Endothelial cell of umbilical vein (primary cell): ENCODE measurements around the gene ST3GAL4. TPM values are rescaled to one million over a fixed set of nuclear protein-coding genes. Genes with fewer than 3 reads are reported as not detected.
A peak's percentile ranks its signal among the peaks of the same experiment; 100 is the strongest.

Experiments
- BruUV-seq: library from RNA; stranded (reverse); fragments of 400-500 nt; replicated peaks from 2 replicates; lab custom pipeline; 2021; lab: Mats Ljungman, UMichigan
- CTCF ChIA-PET: fragments of 300-600, 350-600 bp; sonication (Branson Sonifier 250); formaldehyde crosslinking; loops from one replicate; lab custom pipeline; 2021; ENCODE audit warnings: antibody characterized with exemption, inconsistent platforms; lab: Charles Lee
- POLR2A ChIA-PET: fragments of 300-600, 350-600 bp; sonication (Branson Sonifier 250); formaldehyde crosslinking; loops from one replicate; lab custom pipeline; 2021; ENCODE audit warnings: antibody characterized with exemption, inconsistent platforms; lab: Charles Lee
- DNase-seq: peaks from one replicate; pipeline ENCODE4 v3.0.0-alpha.2; 2011; ENCODE audit warnings: low read depth, low spot score
- FAIRE-seq: peaks from 2 replicates; lab custom pipeline; 2011; peaks lifted over from hg19 to GRCh38; lab: Jason Lieb, UNC
- H2AFZ ChIP-seq: 2 replicates; pipeline ENCODE4 v1.6.0; 2012; ENCODE audit warnings: low read depth, low read length, control low read depth, inconsistent platforms
- H3K27ac ChIP-seq: 2 replicates; pipeline ENCODE4 v1.5.1; 2011; ENCODE audit warnings: low read depth, mild to moderate bottlenecking, control low read depth, low read length, moderate library complexity; ENCODE audit not compliant: insufficient read depth
- H3K27me3 ChIP-seq, 2 experiments: 2 replicates each; pipeline versions ENCODE4 v1.6.0 to v1.6.1; 2011; ENCODE audit warnings: low read length in 2 of 2, mixed read lengths in 1 of 2; ENCODE audit not compliant: control insufficient read depth in 2 of 2, insufficient read depth in 2 of 2
- H3K36me3 ChIP-seq, 2 experiments: 2 replicates in 1 of 2; 3 replicates in 1 of 2; pipeline ENCODE4 v1.5.1; 2011; ENCODE audit warnings: low read length in 2 of 2, mild to moderate bottlenecking in 1 of 2, moderate library complexity in 1 of 2; ENCODE audit not compliant: control insufficient read depth in 2 of 2, insufficient read depth in 2 of 2; ENCODE audit errors: extremely low read depth in 1 of 2
- H3K4me1 ChIP-seq: 3 replicates; pipeline ENCODE4 v1.5.1; 2011; ENCODE audit warnings: mild to moderate bottlenecking, low read length; ENCODE audit not compliant: control insufficient read depth, insufficient read depth; ENCODE audit errors: extremely low read depth
- H3K4me2 ChIP-seq: 2 replicates; pipeline ENCODE4 v1.6.1; 2011; ENCODE audit warnings: low read length, control low read depth, mixed read lengths; ENCODE audit not compliant: insufficient read depth
- H3K4me3 ChIP-seq, 3 experiments: fragments of 200-600 bp in 1 of 3; sonication (generic), shearing (Covaris generic) in 1 of 3; replicated peaks in 1 of 3; 2 replicates each; pipeline ENCODE4 v1.5.1; 2011 to 2016; ENCODE audit warnings: control low read depth in 3 of 3, low read length in 3 of 3, mild to moderate bottlenecking in 2 of 3, inconsistent platforms in 1 of 3, low read depth in 1 of 3, moderate library complexity in 1 of 3; ENCODE audit not compliant: insufficient read depth in 1 of 3
- H3K79me2 ChIP-seq: 2 replicates; pipeline ENCODE4 v1.6.0; 2012; ENCODE audit warnings: low read length, inconsistent platforms; ENCODE audit not compliant: control insufficient read depth, insufficient read depth
- H3K9ac ChIP-seq: replicated peaks from 2 replicates; pipeline ENCODE3; 2011; ENCODE audit warnings: low read length, control low read depth; ENCODE audit not compliant: insufficient read depth; ENCODE audit errors: extremely low read depth
- H3K9me1 ChIP-seq: replicated peaks from 3 replicates; pipeline ENCODE4 v1.6.0; 2011; ENCODE audit warnings: mild to moderate bottlenecking, low read length; ENCODE audit not compliant: control insufficient read depth, insufficient read depth; ENCODE audit errors: extremely low read depth
- H3K9me3 ChIP-seq: replicated peaks from 2 replicates; pipeline ENCODE4 v1.5.1; 2012; ENCODE audit warnings: low read length, inconsistent platforms; ENCODE audit not compliant: control insufficient read depth, insufficient read depth
- H4K20me1 ChIP-seq: replicated peaks from 2 replicates; pipeline ENCODE3; 2011; ENCODE audit warnings: mild to moderate bottlenecking, low read length; ENCODE audit not compliant: control insufficient read depth, insufficient read depth; ENCODE audit errors: extremely low read depth
- CTCF ChIP-seq, 2 donors: IDR thresholded peaks; 1 replicate in 1 of 2; 2 replicates in 1 of 2; pipeline ENCODE4 v1.5.1; 2011; ENCODE audit warnings: low read length in 2 of 2, mild to moderate bottlenecking in 2 of 2, moderate library complexity in 2 of 2, control low read depth in 1 of 2, inconsistent platforms in 1 of 2, low read depth in 1 of 2; ENCODE audit not compliant: insufficient read depth in 1 of 2; ENCODE audit errors: extremely low read depth in 1 of 2
- EZH2 ChIP-seq: IDR thresholded peaks from 2 replicates; pipeline ENCODE4 v1.6.1; 2012; ENCODE audit warnings: borderline replicate concordance, low read depth, mild to moderate bottlenecking, moderate library complexity, low read length, inconsistent platforms; ENCODE audit not compliant: severe bottlenecking
- FOS ChIP-seq: IDR thresholded peaks from 2 replicates; pipeline ENCODE4 v1.6.1; 2011; ENCODE audit warnings: mild to moderate bottlenecking, low read length, moderate library complexity, borderline replicate concordance; ENCODE audit not compliant: insufficient read depth
- GATA2 ChIP-seq: IDR thresholded peaks from 2 replicates; pipeline ENCODE4 v1.7.0; 2011; ENCODE audit warnings: low read depth, mild to moderate bottlenecking, moderate library complexity, mixed read lengths, low read length; ENCODE audit not compliant: insufficient read length, insufficient read depth
- JUN ChIP-seq: IDR thresholded peaks from 2 replicates; pipeline ENCODE4 v1.6.1; 2011; ENCODE audit warnings: borderline replicate concordance, low read depth; ENCODE audit not compliant: insufficient read length, insufficient read depth
- MYC ChIP-seq: IDR thresholded peaks from one replicate; pipeline ENCODE4 v1.6.1; 2011; ENCODE audit warnings: mild to moderate bottlenecking, low read depth, low read length
- POLR2A ChIP-seq: IDR thresholded peaks from 2 replicates; pipeline ENCODE4 v1.6.1; 2012; ENCODE audit warnings: low read depth, mild to moderate bottlenecking, control low read depth, low read length
- POLR2AphosphoS5 ChIP-seq: IDR thresholded peaks from 2 replicates; pipeline ENCODE4 v1.6.1; 2012; ENCODE audit warnings: low read depth, mild to moderate bottlenecking, control low read depth, low read length, moderate library complexity; ENCODE audit not compliant: insufficient read depth
- dilution Hi-C: fragments of 300-500 bp; cut with MboI; formaldehyde crosslinking; loops from one replicate; pipeline ENCODE4 v1.15.0; 2019; ENCODE audit warnings: low sequenced_read_pairs; ENCODE audit not compliant: extremely low pct_ligation_motif_present
- intact Hi-C: fragments of 100-400 bp; cut with micrococcal nuclease; formaldehyde crosslinking; loops from one replicate; pipeline ENCODE4 v1.10.0; 2022
- polyA plus RNA-seq, 4 experiments: library from polyadenylated mRNA; depleted of rRNA in 3 of 4; stranded (reverse) in 3 of 4; unstranded in 1 of 4; fragments of >200 nt; gene quantifications; 2 replicates each; pipeline versions ENCODE4 v1.2.1 to v1.2.3, GENCODE V29; 2011 to 2012; ENCODE audit warnings: missing spikeins in 1 of 4
- total RNA-seq: library from RNA; stranded (reverse); gene quantifications from 2 replicates; pipeline ENCODE4 v1.2.3, GENCODE V29; 2021
- TF ChIP-seq, protein P1 (sequence below): IDR thresholded peaks from 2 replicates; pipeline ENCODE4 v1.6.1; 2011; ENCODE audit not compliant: insufficient read depth, insufficient read length

ST3GAL4 gene
- total and polyA plus RNA-seq, 2 donors (not counting 3 experiments of a cell fraction or from before 2014, with no cell fraction given): 17.7 to 19.4 TPM

GRCh38 chr11:126347751-126348668 is 7.5 kb upstream of the ST3GAL4 start:
- Histone ChIP-seq H3K79me2 (peaks cover 34% of the 10 kb centered on the region), H3K36me3 (peaks cover 0 to 2% of the 10 kb centered on the region in 2 experiments), H3K4me1 (peaks cover 35% of the 10 kb centered on the region), H3K9ac (peak overlapping the region; percentile 11), H4K20me1 (no peaks in the 10 kb centered on the region), H3K4me2 (peak overlapping the region; percentile 31), H3K27me3 (no peaks in the 10 kb centered on the region), H3K27ac (peak overlapping the region; percentile 82), H3K9me3 (no peaks in the 10 kb centered on the region), H3K9me1 (no peaks in the 10 kb centered on the region), H2AFZ (no peak overlapping the region), H3K4me3 (no peak overlapping the region)
- BruUV-seq: no TSS peak
- no peak for TF ChIP-seq JUN
- no peak for TF ChIP-seq MYC
- TF ChIP-seq, protein P1, sequence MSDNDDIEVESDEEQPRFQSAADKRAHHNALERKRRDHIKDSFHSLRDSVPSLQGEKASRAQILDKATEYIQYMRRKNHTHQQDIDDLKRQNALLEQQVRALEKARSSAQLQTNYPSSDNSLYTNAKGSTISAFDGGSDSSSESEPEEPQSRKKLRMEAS: no peak
- no peak for TF ChIP-seq EZH2
- no peak for TF ChIP-seq GATA2
- TF ChIP-seq FOS: no peak
- no peak for TF ChIP-seq POLR2A
- no peak for TF ChIP-seq CTCF (IDR thresholded peaks at IDR 0.05; ENCODE audit: extremely low read depth in 1 of 2, insufficient read depth in 1 of 2, low read depth in 1 of 2, low read length in 2 of 2)
- TF ChIP-seq POLR2AphosphoS5: no peak
- CTCF ChIA-PET: interaction anchor here (1.0 to 1.8 kb wide), 2 partner anchors 16 to 133 kb away, joined by 4 to 9 read pairs; no protein-coding TSS in a partner anchor
- no peak for DNase-seq
- dilution Hi-C loops (no loop called here), intact Hi-C loops (loop anchor here (5.0 kb wide), 2 partner anchors 69 to 136 kb away; partner anchors contain the start of genes FAM118B and RPUSD4)
- POLR2A ChIA-PET: interaction anchor here (1.3 kb wide), 1 partner anchor 8 kb away, joined by 4 read pairs; no protein-coding TSS in a partner anchor
- FAIRE-seq: no peak
